ENCODE data around the gene ZNF586. TPM values are rescaled to one million over a fixed set of nuclear protein-coding genes. Genes with fewer than 3 reads are reported as not detected.
"Not testable (repeated sequence)": the region's sequence is repeated elsewhere in the genome, so short reads cannot be mapped to it uniquely, and the experiment has no call there.

The ZNF586 gene
- total and polyA plus RNA-seq, 10 of the 15 experiments (the other 5 are each of a cell fraction or from before 2014, with no cell fraction given): 3.9 to 24.2 (median 15.0) TPM

DNA sequence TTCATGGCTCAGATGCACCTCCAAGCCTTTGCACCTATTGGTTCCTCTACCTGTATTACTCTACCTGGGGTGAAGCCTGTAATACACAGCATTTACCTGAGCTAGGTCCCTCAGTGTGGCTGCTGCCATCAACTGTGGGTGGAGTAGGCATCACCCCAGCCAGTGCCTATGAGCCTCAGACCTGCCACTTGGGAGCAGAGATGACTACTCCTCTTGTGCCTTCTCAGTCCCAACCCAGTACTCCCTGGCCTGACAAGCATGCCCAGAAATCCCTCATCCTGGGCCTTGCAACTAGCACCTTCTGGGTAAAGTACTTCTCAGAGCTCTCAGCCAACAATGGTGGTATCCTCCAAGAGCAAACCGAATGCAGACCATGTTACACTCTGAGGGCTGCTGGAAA, 27.1 kb downstream of the ZNF586 start:
- FAIRE-seq; H3K36me3 ChIP-seq (ENCODE audit: control insufficient read depth in 2 of 2, insufficient read depth in 2 of 2, low read length in 1 of 2); DNase-seq (ENCODE audit: low read depth, low spot score); H3K79me2 ChIP-seq (ENCODE audit: control insufficient read depth, insufficient read depth, low read length); BruUV-seq (replicated peaks); H4K20me1 ChIP-seq (ENCODE audit: control insufficient read depth, insufficient read depth); H3K9ac ChIP-seq (ENCODE audit: control insufficient read depth, insufficient read depth, low read length); H3K4me1 ChIP-seq (ENCODE audit: control insufficient read depth, insufficient read depth, low read length); H3K4me2 ChIP-seq (ENCODE audit: control insufficient read depth, insufficient read depth); CTCF ChIA-PET; H3K4me3 ChIP-seq; H2AFZ ChIP-seq (ENCODE audit: control insufficient read depth, low read depth, low read length); H3K27ac ChIP-seq (ENCODE audit: control insufficient read depth, insufficient read depth); ATAC-seq; in situ Hi-C loops (cut with MboI); RAD21 ChIA-PET (ENCODE audit: unreplicated experiment); H3K9me3 ChIP-seq (replicated peaks; ENCODE audit: control insufficient read depth, insufficient read depth, low read length); H3K27me3 ChIP-seq (replicated peaks in 1 of 2; ENCODE audit: control insufficient read depth in 2 of 2, insufficient read depth in 2 of 2, low read length in 1 of 2); intact Hi-C loops (cut with micrococcal nuclease; ENCODE audit: unreplicated experiment): not testable (repeated sequence)
- ChIA-PET POLR2A (interaction anchor here (0.6 kb wide), 1 partner anchor 116 kb away, joined by 4 read pairs; no protein-coding TSS in a partner anchor), SMC1A (ENCODE audit: uncharacterized antibody, unreplicated experiment) (interaction anchor here (1.2 kb wide), 1 partner anchor 55 kb away, joined by 4 read pairs; no protein-coding TSS in a partner anchor)
- WGBS (ENCODE audit: insufficient coverage, insufficient replicate concordance, low lambda C conversion rate, missing lambda C conversion rate): 95% methylated on average over 1 of the region's 1 CpG

DNA sequence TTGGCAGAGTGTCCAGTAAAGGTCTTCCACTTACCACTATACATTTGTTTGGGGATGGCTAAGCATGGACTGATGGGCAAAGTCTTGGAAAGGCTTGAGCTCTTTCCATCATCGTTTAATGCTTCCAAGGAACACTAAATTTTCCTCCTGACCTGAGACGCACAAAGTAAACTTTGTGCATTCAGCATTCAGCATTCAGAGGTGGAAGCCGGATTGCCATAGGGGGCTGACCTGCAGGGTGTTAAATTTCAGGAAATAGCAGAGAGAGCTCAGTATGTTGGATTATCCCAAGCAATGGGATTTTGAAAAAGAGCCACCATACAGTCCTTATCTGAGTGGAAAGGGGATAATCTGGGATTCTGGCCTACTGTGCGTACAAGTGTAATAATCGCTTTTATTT, 31.2 kb downstream of the ZNF586 start:
- no peak overlapping the region for H3K27ac ChIP-seq (ENCODE audit: control insufficient read depth, insufficient read depth)
- CTCF ChIA-PET: interaction anchor here (0.7 to 1.8 kb wide), 3 partner anchors 25 to 93 kb away, joined by 3 to 5 read pairs (median 4); partner anchors contain the start of gene ZNF776
- SMC1A ChIA-PET (ENCODE audit: uncharacterized antibody, unreplicated experiment): interaction anchor here (1.0 to 1.2 kb wide), 3 partner anchors 19 to 50 kb away, joined by 3 read pairs; no protein-coding TSS in a partner anchor
- peaks cover 0 to 6% of the 10 kb centered on the region in 2 experiments; a peak in 1 of 4 replicates for H3K36me3 ChIP-seq (ENCODE audit: control insufficient read depth in 2 of 2, insufficient read depth in 2 of 2, low read length in 1 of 2)
- no peak overlapping the region for H2AFZ ChIP-seq (ENCODE audit: control insufficient read depth, low read depth, low read length)
- DNase-seq (ENCODE audit: low read depth, low spot score) (no peak), FAIRE-seq (no peak), ATAC-seq (no peak)
- H3K9me3 ChIP-seq (replicated peaks; ENCODE audit: control insufficient read depth, insufficient read depth, low read length): no peaks in the 10 kb centered on the region
- H3K79me2 ChIP-seq (ENCODE audit: control insufficient read depth, insufficient read depth, low read length): no peaks in the 10 kb centered on the region; the same call in 1 of the 2 replicates
- RAD21 ChIA-PET (ENCODE audit: unreplicated experiment): no interaction called here
- no peak overlapping the region for H3K4me2 ChIP-seq (ENCODE audit: control insufficient read depth, insufficient read depth)
- H4K20me1 ChIP-seq (ENCODE audit: control insufficient read depth, insufficient read depth): no peaks in the 10 kb centered on the region
- H3K9ac ChIP-seq (ENCODE audit: control insufficient read depth, insufficient read depth, low read length): no peak overlapping the region
- peaks cover 5% of the 10 kb centered on the region for H3K4me1 ChIP-seq (ENCODE audit: control insufficient read depth, insufficient read depth, low read length)
- H3K27me3 ChIP-seq (replicated peaks in 1 of 2; ENCODE audit: control insufficient read depth in 2 of 2, insufficient read depth in 2 of 2, low read length in 1 of 2): no peaks in the 10 kb centered on the region
- in situ Hi-C loops (cut with MboI) (loop anchor here (25.0 kb wide), 1 partner anchor 1663 kb away; the partner anchor contains the start of gene ZNF444), intact Hi-C loops (cut with micrococcal nuclease; ENCODE audit: unreplicated experiment) (no loop called here)
- no TSS peak for BruUV-seq (replicated peaks)
- 97% methylated on average over 5 of the region's 5 CpGs for WGBS (ENCODE audit: insufficient coverage, insufficient replicate concordance, low lambda C conversion rate, missing lambda C conversion rate)
- POLR2A ChIA-PET: interaction anchor here (0.6 to 0.9 kb wide), 2 partner anchors 14 to 520 kb away, joined by 3 to 5 read pairs; partner anchors contain the start of gene ZNF552
- H3K4me3 ChIP-seq: no peak overlapping the region
- TF ChIP-seq, protein P1, sequence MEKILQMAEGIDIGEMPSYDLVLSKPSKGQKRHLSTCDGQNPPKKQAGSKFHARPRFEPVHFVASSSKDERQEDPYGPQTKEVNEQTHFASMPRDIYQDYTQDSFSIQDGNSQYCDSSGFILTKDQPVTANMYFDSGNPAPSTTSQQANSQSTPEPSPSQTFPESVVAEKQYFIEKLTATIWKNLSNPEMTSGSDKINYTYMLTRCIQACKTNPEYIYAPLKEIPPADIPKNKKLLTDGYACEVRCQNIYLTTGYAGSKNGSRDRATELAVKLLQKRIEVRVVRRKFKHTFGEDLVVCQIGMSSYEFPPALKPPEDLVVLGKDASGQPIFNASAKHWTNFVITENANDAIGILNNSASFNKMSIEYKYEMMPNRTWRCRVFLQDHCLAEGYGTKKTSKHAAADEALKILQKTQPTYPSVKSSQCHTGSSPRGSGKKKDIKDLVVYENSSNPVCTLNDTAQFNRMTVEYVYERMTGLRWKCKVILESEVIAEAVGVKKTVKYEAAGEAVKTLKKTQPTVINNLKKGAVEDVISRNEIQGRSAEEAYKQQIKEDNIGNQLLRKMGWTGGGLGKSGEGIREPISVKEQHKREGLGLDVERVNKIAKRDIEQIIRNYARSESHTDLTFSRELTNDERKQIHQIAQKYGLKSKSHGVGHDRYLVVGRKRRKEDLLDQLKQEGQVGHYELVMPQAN (conservative IDR thresholded peaks at IDR 0.05): no peak
- TF ChIP-seq NR2F1 (conservative IDR thresholded peaks at IDR 0.05) (no peak), ZNF274 (IDR thresholded peaks at IDR 0.05; ENCODE audit: insufficient read depth, insufficient read length) (no peak), BRCA1 (IDR thresholded peaks at IDR 0.05; ENCODE audit: low read depth, low read length) (no peak), SIN3A (IDR thresholded peaks at IDR 0.05; ENCODE audit: low read depth, low read length) (no peak), SIX5 (IDR thresholded peaks at IDR 0.05; ENCODE audit: low read depth, low read length, severe bottlenecking) (no peak), FOXM1 (IDR thresholded peaks at IDR 0.05; ENCODE audit: low read depth, low read length) (no peak), EGR1 (IDR thresholded peaks at IDR 0.05; ENCODE audit: borderline replicate concordance in 1 of 2, low read depth in 2 of 2, low read length in 2 of 2) (no peak), RAD51 (IDR thresholded peaks at IDR 0.05) (no peak), TCF7 (IDR thresholded peaks at IDR 0.05; ENCODE audit: borderline replicate concordance) (no peak), SUZ12 (IDR thresholded peaks at IDR 0.05; ENCODE audit: unreplicated experiment) (no peak), BMI1 (IDR thresholded peaks at IDR 0.05; ENCODE audit: borderline replicate concordance) (no peak), RUNX3 (IDR thresholded peaks at IDR 0.05; ENCODE audit: low read length) (no peak)
- TF ChIP-seq, protein P2, sequence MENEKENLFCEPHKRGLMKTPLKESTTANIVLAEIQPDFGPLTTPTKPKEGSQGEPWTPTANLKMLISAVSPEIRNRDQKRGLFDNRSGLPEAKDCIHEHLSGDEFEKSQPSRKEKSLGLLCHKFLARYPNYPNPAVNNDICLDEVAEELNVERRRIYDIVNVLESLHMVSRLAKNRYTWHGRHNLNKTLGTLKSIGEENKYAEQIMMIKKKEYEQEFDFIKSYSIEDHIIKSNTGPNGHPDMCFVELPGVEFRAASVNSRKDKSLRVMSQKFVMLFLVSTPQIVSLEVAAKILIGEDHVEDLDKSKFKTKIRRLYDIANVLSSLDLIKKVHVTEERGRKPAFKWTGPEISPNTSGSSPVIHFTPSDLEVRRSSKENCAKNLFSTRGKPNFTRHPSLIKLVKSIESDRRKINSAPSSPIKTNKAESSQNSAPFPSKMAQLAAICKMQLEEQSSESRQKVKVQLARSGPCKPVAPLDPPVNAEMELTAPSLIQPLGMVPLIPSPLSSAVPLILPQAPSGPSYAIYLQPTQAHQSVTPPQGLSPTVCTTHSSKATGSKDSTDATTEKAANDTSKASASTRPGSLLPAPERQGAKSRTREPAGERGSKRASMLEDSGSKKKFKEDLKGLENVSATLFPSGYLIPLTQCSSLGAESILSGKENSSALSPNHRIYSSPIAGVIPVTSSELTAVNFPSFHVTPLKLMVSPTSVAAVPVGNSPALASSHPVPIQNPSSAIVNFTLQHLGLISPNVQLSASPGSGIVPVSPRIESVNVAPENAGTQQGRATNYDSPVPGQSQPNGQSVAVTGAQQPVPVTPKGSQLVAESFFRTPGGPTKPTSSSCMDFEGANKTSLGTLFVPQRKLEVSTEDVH (IDR thresholded peaks at IDR 0.05; ENCODE audit: low read depth, partially characterized antibody): no peak
